ES-I3 (cell line): Measurements from ENCODE around the gene TMEM205.
"Not testable (repeated sequence)": the region's sequence is repeated elsewhere in the genome, so short reads cannot be mapped to it uniquely, and the experiment has no call there.

ENCODE experiments used
- H3K36me3 ChIP-seq: 2 replicates; pipeline ENCODE4 v1.6.1; 2013; ENCODE audit warnings: mild to moderate bottlenecking, low read length, control low read depth, moderate library complexity; ENCODE audit not compliant: insufficient read depth
- H3K4me1 ChIP-seq: 2 replicates; pipeline ENCODE4 v1.6.1; 2013; ENCODE audit warnings: mild to moderate bottlenecking, control low read depth, low read length; ENCODE audit not compliant: insufficient read depth
- H3K9ac ChIP-seq: 2 replicates; pipeline ENCODE4 v1.6.1; 2013; ENCODE audit warnings: low read depth, mild to moderate bottlenecking, low read length, moderate library complexity
- H3K9me3 ChIP-seq: 2 replicates; pipeline ENCODE4 v1.6.1; 2013; ENCODE audit warnings: mild to moderate bottlenecking, low read length, moderate library complexity; ENCODE audit not compliant: control insufficient read depth, insufficient read depth

The TMEM205 gene

GRCh38 chr19:11321191-11322126 lies 24.6 kb downstream of the TMEM205 start:
- H3K9ac ChIP-seq: no peak overlapping the region
- no peaks in the 10 kb centered on the region for H3K9me3 ChIP-seq
- no peaks in the 10 kb centered on the region for H3K36me3 ChIP-seq
- peaks cover 14% of the 10 kb centered on the region for H3K4me1 ChIP-seq

GRCh38 chr19:11320278-11320995 lies 25.6 kb downstream of the TMEM205 start:
- not testable (repeated sequence) for H3K36me3 ChIP-seq, H3K9ac ChIP-seq, H3K9me3 ChIP-seq
- peaks cover 14% of the 10 kb centered on the region for H3K4me1 ChIP-seq

- no peaks in the 10 kb centered on the region for H3K36me3 ChIP-seq
- H3K4me1 ChIP-seq: no peaks in the 10 kb centered on the region
- H3K9ac ChIP-seq: no peak overlapping the region
- no peaks in the 10 kb centered on the region for H3K9me3 ChIP-seq
Measured at GRCh38 chr19:11306337-11306736, 39.7 kb downstream of the TMEM205 start.

- no peak overlapping the region for H3K9ac ChIP-seq
- no peaks in the 10 kb centered on the region for H3K9me3 ChIP-seq
- H3K4me1 ChIP-seq: no peaks in the 10 kb centered on the region
- no peaks in the 10 kb centered on the region for H3K36me3 ChIP-seq
Measured at GRCh38 chr19:11304936-11305335, 41.1 kb downstream of the TMEM205 start.

GRCh38 chr19:11300811-11301120 lies 45.3 kb downstream of the TMEM205 start:
- no peaks in the 10 kb centered on the region for H3K4me1 ChIP-seq
- H3K36me3 ChIP-seq: no peaks in the 10 kb centered on the region
- H3K9ac ChIP-seq: no peak overlapping the region
- H3K9me3 ChIP-seq: no peaks in the 10 kb centered on the region

GRCh38 chr19:11299946-11300810 lies 45.9 kb downstream of the TMEM205 start:
- Histone ChIP-seq H3K4me1 (no peaks in the 10 kb centered on the region), H3K9me3 (no peaks in the 10 kb centered on the region), H3K36me3 (no peaks in the 10 kb centered on the region), H3K9ac (no peak overlapping the region)

GRCh38 chr19:11296264-11296663 lies 49.8 kb downstream of the TMEM205 start:
- H3K36me3 ChIP-seq: no peaks in the 10 kb centered on the region
- no peaks in the 10 kb centered on the region for H3K9me3 ChIP-seq
- no peaks in the 10 kb centered on the region for H3K4me1 ChIP-seq
- H3K9ac ChIP-seq: no peak overlapping the region

- Histone ChIP-seq H3K9ac (no peak within 1 kb of the TSS), H3K4me1 (no peaks in the 10 kb centered on the region), H3K9me3 (no peaks in the 10 kb centered on the region), H3K36me3 (no peaks in the 10 kb centered on the region)
Measured at GRCh38 chr19:11295665-11296245, 50.3 kb downstream of the TMEM205 start, which contains the start of gene TSPAN16. Gene TSPAN16 (plus strand): TSS chr19:11296160. CDS start chr19:11296298, 138 bp downstream.

- H3K36me3 ChIP-seq: no peaks in the 10 kb centered on the region
- no peak overlapping the region for H3K9ac ChIP-seq
- no peaks in the 10 kb centered on the region; the same call in 1 of the 2 replicates for H3K4me1 ChIP-seq
- H3K9me3 ChIP-seq: no peaks in the 10 kb centered on the region
Measured at GRCh38 chr19:11295180-11295579, 50.9 kb downstream of the TMEM205 start.

- 0 out of 2 replicates have a peak overlapping the region, but pooled peaks have one; percentile 16 for H3K9ac ChIP-seq
- H3K36me3 ChIP-seq: no peaks in the 10 kb centered on the region
- no peaks in the 10 kb centered on the region for H3K9me3 ChIP-seq
- H3K4me1 ChIP-seq: no peaks in the 10 kb centered on the region; the same call in 1 of the 2 replicates
Measured at GRCh38 chr19:11293433-11294389, 52.4 kb downstream of the TMEM205 start.
